ENCODE measurements around the gene PPP1R15B. TPM values are rescaled to one million over a fixed set of nuclear protein-coding genes. Genes with fewer than 3 reads are reported as not detected.
A peak's percentile ranks its signal among the peaks of the same experiment; 100 is the strongest.

Gene PPP1R15B
- total RNA-seq, 1 donor, result 23.9 TPM

- H3K27ac ChIP-seq (ENCODE audit: low read depth, low read length), result no peak overlapping the region
- peaks cover 3% of the 10 kb centered on the region for H4K20me1 ChIP-seq (ENCODE audit: insufficient read depth, low read length)
- TF ChIP-seq CTCF (IDR thresholded peaks at IDR 0.05; ENCODE audit: extremely low read depth, low read depth, low read length), result no peak
- peaks cover 7% of the 10 kb centered on the region for H3K4me1 ChIP-seq (ENCODE audit: insufficient read depth, low read length)
- no peak overlapping the region for H3K4me3 ChIP-seq (ENCODE audit: insufficient read depth, low read length)
- H3K27me3 ChIP-seq (ENCODE audit: insufficient read depth, low read length), result peaks cover 53% of the 10 kb centered on the region
- no peak overlapping the region for H3K4me2 ChIP-seq (ENCODE audit: insufficient read depth, low read length)
- no peaks in the 10 kb centered on the region for H3K36me3 ChIP-seq (ENCODE audit: insufficient read depth, low read length)
- no peaks in the 10 kb centered on the region for H3K79me2 ChIP-seq (ENCODE audit: insufficient read depth, low read length)
- no peak for DNase-seq (ENCODE audit: insufficient read length, low spot score, missing footprints)
- no peak overlapping the region for H2AFZ ChIP-seq (ENCODE audit: low read length)
- no peaks in the 10 kb centered on the region for H3K9me3 ChIP-seq (ENCODE audit: low read depth, low read length)
Measured at GRCh38 chr1:204382714-204383083, 28.9 kb downstream of the PPP1R15B start.

GRCh38 chr1:204380293-204380831, 31.3 kb downstream of the PPP1R15B start:
- Histone ChIP-seq H3K36me3 (ENCODE audit: insufficient read depth, low read length) (no peaks in the 10 kb centered on the region), H3K27ac (ENCODE audit: low read depth, low read length) (no peak overlapping the region), H3K79me2 (ENCODE audit: insufficient read depth, low read length) (no peaks in the 10 kb centered on the region), H4K20me1 (ENCODE audit: insufficient read depth, low read length) (peaks cover 3% of the 10 kb centered on the region), H3K4me3 (ENCODE audit: insufficient read depth, low read length) (no peak overlapping the region), H2AFZ (ENCODE audit: low read length) (no peak overlapping the region), H3K4me2 (ENCODE audit: insufficient read depth, low read length) (no peak overlapping the region), H3K4me1 (ENCODE audit: insufficient read depth, low read length) (peaks cover 8% of the 10 kb centered on the region), H3K27me3 (ENCODE audit: insufficient read depth, low read length) (peaks cover 73% of the 10 kb centered on the region), H3K9me3 (ENCODE audit: low read depth, low read length) (no peaks in the 10 kb centered on the region)
- DNase-seq (ENCODE audit: insufficient read length, low spot score, missing footprints), result no peak
- TF ChIP-seq CTCF (IDR thresholded peaks at IDR 0.05; ENCODE audit: extremely low read depth, low read depth, low read length), result no peak

GRCh38 chr1:204377800-204378668, 33.6 kb downstream of the PPP1R15B start:
- Histone ChIP-seq H4K20me1 (ENCODE audit: insufficient read depth, low read length) (peaks cover 3% of the 10 kb centered on the region), H3K36me3 (ENCODE audit: insufficient read depth, low read length) (no peaks in the 10 kb centered on the region), H3K4me3 (ENCODE audit: insufficient read depth, low read length) (peak overlapping the region; percentile 61), H3K9me3 (ENCODE audit: low read depth, low read length) (no peaks in the 10 kb centered on the region), H2AFZ (ENCODE audit: low read length) (peak overlapping the region; percentile 65), H3K4me2 (ENCODE audit: insufficient read depth, low read length) (peak overlapping the region; percentile 75), H3K4me1 (ENCODE audit: insufficient read depth, low read length) (peaks cover 8% of the 10 kb centered on the region), H3K79me2 (ENCODE audit: insufficient read depth, low read length) (no peaks in the 10 kb centered on the region), H3K27ac (ENCODE audit: low read depth, low read length) (no peak overlapping the region), H3K27me3 (ENCODE audit: insufficient read depth, low read length) (peaks cover 94% of the 10 kb centered on the region)
- TF ChIP-seq CTCF (IDR thresholded peaks at IDR 0.05; ENCODE audit: extremely low read depth, low read depth, low read length), result no peak
- no peak for DNase-seq (ENCODE audit: insufficient read length, low spot score, missing footprints)

Measured in osteoblast (primary cell).